GM12892 (cell line): Measurements from ENCODE around the gene SH3BP5L.
"Not testable (repeated sequence)": the region's sequence is repeated elsewhere in the genome, so short reads cannot be mapped to it uniquely, and the experiment has no call there.

ENCODE experiments used
- DNase-seq: peaks from one replicate; pipeline ENCODE4 v3.0.0; 2011; ENCODE audit not compliant: insufficient read length
- FAIRE-seq: peaks from 2 replicates; lab custom pipeline; 2011; peaks lifted over from hg19 to GRCh38; lab: Jason Lieb, UNC
- POLR2A ChIP-seq: IDR thresholded peaks from 2 replicates; pipeline ENCODE4 v1.6.1; 2011; ENCODE audit warnings: low read depth, low read length, control low read depth
- POLR2AphosphoS5 ChIP-seq: IDR thresholded peaks from 2 replicates; pipeline ENCODE4 v1.6.1; 2011; ENCODE audit warnings: low read depth, low read length, control low read depth
- TAF1 ChIP-seq: IDR thresholded peaks from 2 replicates; pipeline ENCODE4 v1.6.1; 2011; ENCODE audit warnings: low read depth, mild to moderate bottlenecking, control low read depth, low read length, borderline replicate concordance

SH3BP5L gene

DNA sequence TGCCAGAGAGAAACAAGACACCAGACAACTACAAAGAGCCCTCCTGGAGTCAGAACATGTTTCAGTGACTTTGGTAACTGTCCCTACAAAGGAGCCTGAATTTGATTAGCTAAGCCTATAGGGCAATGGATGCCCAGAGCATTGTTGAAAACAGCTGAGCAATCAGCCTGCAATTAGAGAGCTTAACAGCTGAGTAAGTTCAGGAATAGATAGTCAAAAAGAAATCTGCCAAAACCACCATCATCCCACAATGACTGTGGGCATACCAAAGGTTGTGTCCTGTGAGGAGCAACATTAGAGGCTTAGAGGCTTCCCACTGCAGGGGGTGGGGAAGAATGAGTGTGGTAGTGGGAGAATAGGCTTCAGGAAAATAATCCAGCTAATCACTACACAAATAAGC is 32.1 kb downstream of the SH3BP5L start:
- TF ChIP-seq POLR2A (no peak), TAF1 (no peak), POLR2AphosphoS5 (no peak)
- DNase-seq (no peak), FAIRE-seq (no peak)

DNA sequence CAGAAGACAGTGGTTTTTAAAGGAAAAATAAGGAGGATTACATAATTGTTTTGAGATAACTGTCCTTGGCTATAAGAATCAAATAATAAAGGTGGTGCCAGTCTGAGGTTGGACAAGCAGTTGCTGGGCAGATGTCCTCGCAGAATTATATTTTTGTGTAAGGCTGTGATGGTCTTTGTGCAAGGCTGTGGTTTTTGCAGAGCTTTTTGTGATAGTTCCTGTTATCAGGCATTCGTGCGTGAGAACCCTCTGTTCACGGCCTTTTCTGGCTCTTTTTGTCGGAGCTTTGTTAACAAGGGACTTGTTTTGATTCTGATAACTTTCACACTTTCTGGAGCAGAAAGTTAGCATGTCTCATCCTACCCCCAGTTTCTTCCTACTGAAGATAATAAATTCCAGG is 33.4 kb downstream of the SH3BP5L start:
- FAIRE-seq (no peak), DNase-seq (no peak)
- no peak for TF ChIP-seq TAF1
- TF ChIP-seq POLR2A: no peak
- no peak for TF ChIP-seq POLR2AphosphoS5

DNA sequence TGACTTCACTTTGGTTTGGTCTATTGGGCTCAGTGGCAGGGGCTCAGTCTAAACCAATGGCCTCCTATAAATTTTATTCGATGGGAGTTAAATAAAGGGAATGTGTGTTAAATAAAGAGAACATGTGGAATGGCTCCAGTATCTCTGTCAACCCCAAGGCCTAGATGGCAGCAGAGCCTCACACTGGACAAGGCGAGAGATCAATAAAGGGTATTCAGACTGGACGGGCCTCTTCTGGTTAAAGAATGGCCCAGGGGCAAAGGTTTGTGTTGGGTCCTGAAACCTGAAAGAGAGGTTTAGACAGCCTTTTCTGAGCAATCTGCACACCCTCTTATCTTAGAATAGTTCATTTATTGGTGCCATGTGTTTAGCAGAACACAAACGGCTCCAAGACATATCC is 34.7 kb downstream of the SH3BP5L start:
- DNase-seq (no peak), FAIRE-seq (no peak)
- TF ChIP-seq TAF1 (no peak), POLR2AphosphoS5 (no peak), POLR2A (no peak)

DNA sequence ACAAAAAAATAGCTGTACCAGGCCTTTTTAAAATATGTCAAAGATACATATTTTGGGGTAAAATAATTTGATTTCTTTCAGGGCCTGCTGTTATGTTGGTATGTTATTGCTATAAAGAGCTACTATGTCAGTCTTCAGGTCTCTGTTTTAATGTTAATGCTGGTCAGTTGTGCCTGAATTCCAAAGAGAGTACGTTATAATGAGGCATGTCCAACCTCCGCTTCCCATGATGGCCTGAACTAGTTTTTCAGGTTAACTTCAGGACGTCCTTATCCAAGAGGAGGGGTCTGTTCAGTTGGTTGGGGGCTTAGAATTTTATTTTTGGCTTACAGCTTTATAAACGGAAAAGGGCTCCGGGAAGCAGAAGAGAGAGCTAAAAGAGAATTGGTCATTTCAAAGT is 35.3 kb downstream of the SH3BP5L start:
- TF ChIP-seq POLR2AphosphoS5 (no peak), POLR2A (no peak), TAF1 (no peak)
- no peak for DNase-seq
- no peak for FAIRE-seq

DNA sequence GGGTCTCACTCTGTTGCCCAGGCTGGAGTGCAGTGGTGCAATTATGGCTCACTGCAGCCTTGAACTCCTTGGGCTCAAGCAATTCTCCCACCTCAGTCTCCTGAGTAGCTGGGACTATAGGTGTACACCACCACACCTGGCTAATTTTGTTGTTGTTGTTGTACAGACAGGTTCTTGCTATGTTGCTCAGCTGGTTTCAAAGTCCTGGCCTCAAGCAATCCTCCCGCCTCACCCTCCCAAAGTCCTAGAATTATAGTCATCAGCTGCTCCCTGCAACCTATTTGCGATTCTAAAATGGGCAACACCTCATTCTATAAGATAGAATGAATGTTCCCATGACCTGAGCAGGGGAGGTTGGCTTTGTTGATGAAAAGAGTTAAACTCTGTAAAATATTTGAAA is 36.4 kb downstream of the SH3BP5L start:
- not testable (repeated sequence) for DNase-seq, FAIRE-seq

DNA sequence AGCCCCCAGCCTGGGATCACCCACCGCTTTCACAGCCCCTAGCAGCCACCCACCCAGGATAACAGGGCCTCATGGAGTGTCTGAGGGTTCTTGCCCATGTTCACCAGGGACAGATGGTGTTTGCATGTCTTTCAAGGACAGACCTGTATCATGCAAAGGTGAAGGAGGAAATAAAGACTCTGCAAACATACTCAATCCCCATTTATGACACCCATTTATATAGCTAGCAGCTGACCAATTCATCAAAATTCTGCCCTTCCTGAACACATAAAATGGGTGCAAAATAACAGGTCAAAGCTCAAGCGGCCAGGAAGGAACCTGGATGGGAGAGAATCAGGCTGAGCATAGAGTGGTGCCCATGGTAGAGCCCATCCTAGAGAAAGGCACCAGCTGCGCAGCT is 37.4 kb downstream of the SH3BP5L start:
- DNase-seq: no peak
- TF ChIP-seq TAF1 (no peak), POLR2A (no peak), POLR2AphosphoS5 (no peak)
- no peak for FAIRE-seq

DNA sequence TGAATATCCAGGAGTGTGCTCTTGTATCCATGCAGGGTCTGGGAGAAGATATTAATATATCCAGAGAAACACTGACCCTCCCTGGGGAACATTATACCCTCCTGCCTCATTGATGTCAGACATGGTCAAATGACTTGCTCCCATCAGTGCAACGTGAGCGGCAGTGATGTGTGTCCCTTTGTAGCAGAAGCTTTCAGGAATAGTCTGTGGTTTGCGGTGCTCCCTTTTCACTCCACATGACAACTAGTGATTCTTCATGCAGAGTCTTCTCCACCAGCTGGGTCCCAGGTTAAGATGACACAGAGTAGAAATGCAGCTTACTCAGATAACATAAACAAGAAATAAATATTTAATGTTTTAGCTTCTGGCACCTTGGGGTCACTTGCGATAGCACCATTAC is 38.3 kb downstream of the SH3BP5L start:
- no peak for FAIRE-seq
- no peak for DNase-seq
- TF ChIP-seq TAF1 (no peak), POLR2AphosphoS5 (no peak)

DNA sequence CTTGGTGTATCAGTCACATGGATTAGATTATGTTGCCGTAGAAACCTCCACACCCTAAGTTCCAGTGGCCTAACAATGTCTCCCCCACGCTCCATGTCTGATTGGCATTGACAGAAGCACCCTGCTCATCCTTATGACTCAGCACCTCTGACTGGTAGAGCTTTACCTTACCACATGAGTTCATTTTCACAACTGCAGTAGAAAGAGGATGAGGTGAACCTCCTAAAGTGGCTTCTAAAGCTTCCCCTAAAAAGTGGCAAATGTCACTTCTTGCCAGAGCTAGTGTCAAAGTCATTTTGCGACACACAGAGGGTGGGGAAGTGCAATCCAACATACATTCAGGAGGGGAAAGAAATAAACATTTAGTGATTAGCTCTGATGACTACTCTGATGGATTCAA is 39.6 kb downstream of the SH3BP5L start:
- TF ChIP-seq TAF1: no peak
- TF ChIP-seq POLR2AphosphoS5: no peak
- TF ChIP-seq POLR2A: no peak
- FAIRE-seq (peak; percentile 42), DNase-seq (no peak)

DNA sequence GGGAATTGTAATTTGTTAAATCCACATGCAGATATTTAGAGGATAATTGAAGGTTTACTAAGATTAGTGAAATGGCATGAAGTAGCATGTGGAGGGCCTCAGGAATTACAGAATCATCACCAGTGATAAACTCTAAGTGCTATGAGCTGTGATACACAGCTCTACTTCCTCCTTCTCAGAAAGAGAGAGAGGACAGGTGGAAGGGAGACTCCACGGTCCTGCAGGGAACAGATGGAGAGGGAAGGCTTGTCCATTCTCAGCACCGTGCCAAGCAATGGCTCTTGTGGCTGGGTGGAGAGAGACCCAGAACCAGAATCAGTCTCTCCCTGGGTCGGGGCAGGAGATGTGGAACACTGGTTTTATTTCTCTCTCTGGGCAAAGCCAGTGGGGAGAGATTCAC is 42.3 kb downstream of the SH3BP5L start:
- DNase-seq: no peak
- TF ChIP-seq POLR2AphosphoS5: no peak
- TF ChIP-seq POLR2A: no peak
- no peak for TF ChIP-seq TAF1
- no peak for FAIRE-seq

DNA sequence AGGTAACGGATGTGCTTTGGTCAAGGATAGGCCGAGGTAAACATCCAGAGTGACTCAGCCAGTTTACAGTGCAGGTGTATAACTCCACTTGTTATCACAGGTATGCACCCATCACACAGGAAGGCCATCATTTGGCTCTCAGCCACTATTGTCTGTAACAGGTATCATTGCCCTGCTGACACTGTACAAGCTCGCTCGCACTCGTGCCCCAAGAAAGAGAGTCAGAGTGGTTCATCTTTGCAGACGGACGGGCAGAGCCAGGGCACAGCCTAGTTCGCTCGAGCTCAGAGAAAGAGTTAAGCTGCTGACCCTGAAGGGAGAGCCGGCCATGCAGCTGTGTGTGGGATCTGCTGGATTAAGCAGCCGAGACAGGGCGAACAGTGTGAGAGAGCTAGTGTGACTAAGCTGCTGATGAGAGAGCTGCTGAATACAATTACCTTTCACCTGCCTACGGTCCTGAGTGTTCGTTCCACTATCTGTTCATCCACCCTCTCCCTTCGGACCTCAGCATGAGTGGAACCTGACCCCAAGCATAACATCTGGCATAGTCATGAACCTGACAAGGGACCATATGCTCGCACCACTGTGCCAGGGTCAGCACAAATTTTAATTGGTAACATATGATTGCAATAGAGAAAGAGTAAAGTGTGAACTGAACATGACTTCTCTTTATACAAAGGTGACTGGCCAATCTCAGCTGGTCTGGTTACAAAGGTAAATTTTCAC is 43.1 kb downstream of the SH3BP5L start:
- TF ChIP-seq TAF1: no peak
- TF ChIP-seq POLR2AphosphoS5: no peak
- TF ChIP-seq POLR2A: no peak
- DNase-seq (no peak), FAIRE-seq (no peak)

DNA sequence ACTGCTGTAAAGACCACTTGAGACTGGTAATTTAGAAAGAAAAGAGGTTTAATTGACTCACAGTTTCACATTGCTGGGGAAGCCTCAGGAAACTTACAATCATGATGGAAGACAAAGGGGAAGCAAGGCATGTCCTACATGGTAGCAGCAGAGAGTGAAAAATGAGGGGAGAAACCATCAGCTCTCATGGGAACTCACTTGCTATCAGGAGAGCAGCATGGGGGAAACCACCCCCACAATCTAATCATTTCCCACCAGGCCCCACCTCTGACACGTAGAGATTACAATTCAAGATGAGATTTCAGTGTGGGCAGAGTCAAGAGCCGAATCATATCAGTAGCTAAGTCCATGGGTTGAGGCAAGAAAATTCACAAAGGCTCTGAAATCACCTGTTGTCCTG is 46.4 kb downstream of the SH3BP5L start:
- TF ChIP-seq POLR2A (no peak), TAF1 (no peak), POLR2AphosphoS5 (no peak)
- FAIRE-seq: no peak

DNA sequence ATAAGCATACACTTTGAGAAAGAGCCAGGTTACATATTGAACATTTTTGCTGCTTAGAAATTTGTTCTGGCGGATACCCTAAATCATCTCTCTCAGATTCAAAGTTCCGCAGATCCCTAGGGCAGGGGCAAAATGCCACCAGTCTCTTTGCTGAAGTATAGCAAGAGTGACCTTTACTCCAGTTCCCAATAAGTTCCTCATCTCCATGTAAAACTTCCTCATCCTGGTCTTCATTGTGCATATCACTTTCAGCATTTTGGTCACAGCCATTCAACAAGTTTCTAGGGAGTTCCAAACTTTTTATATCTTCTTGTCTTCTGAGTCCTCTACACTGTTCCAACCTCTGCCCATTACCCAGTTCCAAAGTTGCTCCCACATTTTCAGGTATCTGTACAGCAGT is 46.8 kb downstream of the SH3BP5L start:
- FAIRE-seq: no peak

More for the DNA sequence above, 46.4 kb downstream of the SH3BP5L start:
- no peak for DNase-seq

DNA sequence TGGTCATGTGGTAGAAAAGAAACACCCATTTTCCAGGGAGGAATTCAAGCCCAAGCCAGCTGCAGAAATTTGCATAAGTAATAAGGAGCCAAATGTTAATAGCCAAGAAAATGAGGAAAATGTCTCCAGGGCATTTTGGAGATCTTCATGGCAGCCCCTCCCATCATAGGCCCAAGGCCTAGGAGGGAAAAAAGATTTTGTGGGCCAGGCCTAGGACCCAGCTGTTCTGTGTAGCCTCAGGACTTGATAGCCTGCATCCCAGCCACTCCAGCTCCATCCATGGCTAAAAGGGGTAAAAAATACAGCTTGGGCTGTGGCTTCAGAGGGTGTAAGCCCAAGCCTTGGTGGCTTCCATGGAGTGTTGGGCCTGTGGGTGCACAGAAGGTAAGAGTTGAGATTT is 48.7 kb downstream of the SH3BP5L start:
- no peak for TF ChIP-seq POLR2AphosphoS5
- no peak for TF ChIP-seq POLR2A
- no peak for TF ChIP-seq TAF1
- no peak for FAIRE-seq

More for the DNA sequence above, 46.8 kb downstream of the SH3BP5L start:
- DNase-seq: no peak
- TF ChIP-seq TAF1: no peak
- no peak for TF ChIP-seq POLR2AphosphoS5
- TF ChIP-seq POLR2A: no peak

DNA sequence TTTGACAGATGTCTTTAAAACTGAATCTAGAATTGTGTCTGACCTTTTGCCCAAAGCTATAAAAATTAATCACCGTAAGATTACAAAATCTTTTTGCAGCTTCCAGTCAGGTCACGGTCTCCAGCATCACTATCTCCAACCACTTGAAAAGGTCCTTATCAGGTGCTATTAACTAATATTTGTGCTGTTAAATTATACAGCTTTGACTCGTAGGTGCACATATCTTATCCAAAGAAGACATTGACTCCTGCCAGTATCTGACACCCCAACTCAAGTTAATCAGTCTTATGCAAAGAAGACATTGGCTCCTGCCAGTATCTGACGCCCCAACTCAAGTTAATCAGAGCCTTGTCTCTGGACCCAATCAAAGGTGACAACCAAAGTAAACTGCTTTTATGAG is 50.3 kb downstream of the SH3BP5L start:
- DNase-seq (no peak), FAIRE-seq (no peak)
- no peak for TF ChIP-seq TAF1
- TF ChIP-seq POLR2AphosphoS5: no peak
- no peak for TF ChIP-seq POLR2A

More for the DNA sequence above, 48.7 kb downstream of the SH3BP5L start:
- no peak for DNase-seq
